ENCODE results near the gene MAPK8IP3.
"Not testable (repeated sequence)": the region's sequence is repeated elsewhere in the genome, so short reads cannot be mapped to it uniquely, and the experiment has no call there.

The MAPK8IP3 gene

GRCh38 chr16:1786242-1787055 is 80.5 kb downstream of the MAPK8IP3 start:
- DNase-seq (ENCODE audit: low read depth in 2 of 2), result no peak

- no peak for DNase-seq (ENCODE audit: low read depth in 2 of 2)
Measured at GRCh38 chr16:1787056-1787321, 81.0 kb downstream of the MAPK8IP3 start.

GRCh38 chr16:1787322-1788094 is 81.5 kb downstream of the MAPK8IP3 start:
- DNase-seq (ENCODE audit: low read depth in 2 of 2), result no peak

GRCh38 chr16:1788095-1788707 is 82.2 kb downstream of the MAPK8IP3 start:
- no peak for DNase-seq (ENCODE audit: low read depth in 2 of 2)

- no peak for DNase-seq (ENCODE audit: low read depth in 2 of 2)
Measured at GRCh38 chr16:1788708-1789100, 82.7 kb downstream of the MAPK8IP3 start.

GRCh38 chr16:1789643-1790045 is 83.6 kb downstream of the MAPK8IP3 start:
- no peak for DNase-seq (ENCODE audit: low read depth in 2 of 2)

GRCh38 chr16:1790261-1790610 is 84.2 kb downstream of the MAPK8IP3 start:
- no peak for DNase-seq (ENCODE audit: low read depth in 2 of 2)

GRCh38 chr16:1790611-1791255 is 84.7 kb downstream of the MAPK8IP3 start:
- no peak for DNase-seq (ENCODE audit: low read depth in 2 of 2)

GRCh38 chr16:1791256-1791942 is 85.4 kb downstream of the MAPK8IP3 start:
- DNase-seq (ENCODE audit: low read depth in 2 of 2), result no peak

GRCh38 chr16:1791943-1792812 is 86.2 kb downstream of the MAPK8IP3 start:
- DNase-seq (ENCODE audit: low read depth in 2 of 2), result no peak

GRCh38 chr16:1792836-1793577 is 87.0 kb downstream of the MAPK8IP3 start:
- DNase-seq (ENCODE audit: low read depth in 2 of 2), result no peak

- no peak for DNase-seq (ENCODE audit: low read depth in 2 of 2)
Measured at GRCh38 chr16:1793578-1794220, 87.7 kb downstream of the MAPK8IP3 start, which contains the start of gene IGFALS. Gene IGFALS, minus strand, starts transcription at chr16:1793705. Its CDS starts 53 bp downstream, at chr16:1793652.

GRCh38 chr16:1794221-1794871 is 88.4 kb downstream of the MAPK8IP3 start:
- no peak for DNase-seq (ENCODE audit: low read depth in 2 of 2)

- DNase-seq (ENCODE audit: low read depth in 2 of 2), result no peak
Measured at GRCh38 chr16:1794908-1795666, 89.1 kb downstream of the MAPK8IP3 start.

GRCh38 chr16:1799263-1799662 is 93.3 kb downstream of the MAPK8IP3 start:
- not testable (repeated sequence) for DNase-seq (ENCODE audit: low read depth in 2 of 2)

GRCh38 chr16:1800701-1801100 is 94.7 kb downstream of the MAPK8IP3 start:
- no peak for DNase-seq (ENCODE audit: low read depth in 2 of 2)

GRCh38 chr16:1807626-1808025 is 101.6 kb downstream of the MAPK8IP3 start:
- DNase-seq (ENCODE audit: low read depth in 2 of 2), result no peak

GRCh38 chr16:1808691-1809090 is 102.7 kb downstream of the MAPK8IP3 start:
- no peak for DNase-seq (ENCODE audit: low read depth in 2 of 2)

Data from stimulated activated CD8-positive, alpha-beta memory T cell treated with anti-CD3 and anti-CD28 coated beads, Interleukin-7, amount 100 ng/mL, for 1 hour (primary cell).